Measurements from ENCODE around the gene MYO5B. TPM values are rescaled to one million over a fixed set of nuclear protein-coding genes. Genes with fewer than 3 reads are reported as not detected.

Gene MYO5B
- polyA plus RNA-seq, 1 of the 3 experiments (the other 2 are of a cell fraction), result 1.3 TPM

DNA sequence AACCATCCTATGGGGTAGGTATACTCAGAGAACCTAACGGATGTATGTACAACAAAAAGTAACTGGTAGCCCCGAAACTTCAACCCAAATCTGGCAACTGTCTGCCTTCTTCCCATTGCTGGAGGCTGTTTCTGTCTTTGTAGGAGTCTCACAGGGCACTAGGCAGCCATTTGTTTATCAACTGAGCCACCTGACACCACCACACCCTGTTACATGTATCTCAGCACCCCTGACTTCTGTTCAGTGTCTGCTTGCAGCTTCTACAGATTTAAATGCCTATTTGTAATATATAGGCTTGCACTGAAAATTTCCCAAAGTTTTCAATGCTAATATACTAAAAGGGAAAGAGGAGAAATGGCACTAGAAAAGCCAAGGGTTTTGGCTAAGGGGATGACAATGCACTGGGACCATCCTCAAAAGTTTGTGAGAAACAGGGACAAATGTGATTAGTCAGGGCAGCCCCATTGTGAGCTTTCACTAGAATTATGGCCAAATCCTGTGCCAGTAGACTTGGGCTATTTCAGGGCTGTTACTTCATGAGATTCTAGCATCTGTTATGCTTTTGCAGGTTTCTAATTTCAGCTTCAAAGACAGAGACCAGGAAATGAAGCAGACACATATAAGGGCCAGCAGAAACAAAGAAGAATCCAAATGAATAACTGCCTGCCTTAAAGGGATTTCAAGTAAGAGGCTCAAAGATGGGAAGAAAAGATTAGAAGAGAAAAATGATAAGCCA is 103.3 kb downstream of the MYO5B start:
- DNase-seq, result no peak
- no peaks in the 10 kb centered on the region for H3K9me3 ChIP-seq
- POLR2A ChIA-PET, result no interaction called here
- H3K36me3 ChIP-seq (replicated peaks in 1 of 2; ENCODE audit: control insufficient read depth in 1 of 2, insufficient read depth in 2 of 2, low read length in 1 of 2), result no peaks in the 10 kb centered on the region
- no peaks in the 10 kb centered on the region for H3K4me1 ChIP-seq (ENCODE audit: control insufficient read depth in 1 of 2, insufficient read depth in 2 of 2, low read depth in 1 of 2, low read length in 1 of 2)
- no peak overlapping the region for H3K4me3 ChIP-seq (ENCODE audit: low read depth in 2 of 2, low read length in 1 of 2)
- H3K4me2 ChIP-seq, result no peak overlapping the region
- H3K27me3 ChIP-seq (ENCODE audit: insufficient read depth), result no peaks in the 10 kb centered on the region
- no peak overlapping the region for H3K27ac ChIP-seq (ENCODE audit: low read depth in 2 of 2, low read length in 1 of 2)
- CTCF ChIA-PET, result no interaction called here
- TF ChIP-seq JUND (IDR thresholded peaks at IDR 0.05), result no peak
- TF ChIP-seq, protein P1, sequence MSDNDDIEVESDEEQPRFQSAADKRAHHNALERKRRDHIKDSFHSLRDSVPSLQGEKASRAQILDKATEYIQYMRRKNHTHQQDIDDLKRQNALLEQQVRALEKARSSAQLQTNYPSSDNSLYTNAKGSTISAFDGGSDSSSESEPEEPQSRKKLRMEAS (IDR thresholded peaks at IDR 0.05; ENCODE audit: low read depth), result no peak
- 33% methylated on average over 2 of the region's 2 CpGs for WGBS (ENCODE audit: low lambda C conversion rate)
- no peaks in the 10 kb centered on the region for H4K20me1 ChIP-seq (ENCODE audit: insufficient read depth)
- no peaks in the 10 kb centered on the region for H3K9me2 ChIP-seq
- no peak overlapping the region for H2AFZ ChIP-seq (ENCODE audit: low read depth)
- H3F3A ChIP-seq (replicated peaks; ENCODE audit: insufficient read depth), result no peaks in the 10 kb centered on the region
- no peak overlapping the region for H3K9ac ChIP-seq
- no peaks in the 10 kb centered on the region for H3K79me2 ChIP-seq (ENCODE audit: insufficient read depth)

DNA sequence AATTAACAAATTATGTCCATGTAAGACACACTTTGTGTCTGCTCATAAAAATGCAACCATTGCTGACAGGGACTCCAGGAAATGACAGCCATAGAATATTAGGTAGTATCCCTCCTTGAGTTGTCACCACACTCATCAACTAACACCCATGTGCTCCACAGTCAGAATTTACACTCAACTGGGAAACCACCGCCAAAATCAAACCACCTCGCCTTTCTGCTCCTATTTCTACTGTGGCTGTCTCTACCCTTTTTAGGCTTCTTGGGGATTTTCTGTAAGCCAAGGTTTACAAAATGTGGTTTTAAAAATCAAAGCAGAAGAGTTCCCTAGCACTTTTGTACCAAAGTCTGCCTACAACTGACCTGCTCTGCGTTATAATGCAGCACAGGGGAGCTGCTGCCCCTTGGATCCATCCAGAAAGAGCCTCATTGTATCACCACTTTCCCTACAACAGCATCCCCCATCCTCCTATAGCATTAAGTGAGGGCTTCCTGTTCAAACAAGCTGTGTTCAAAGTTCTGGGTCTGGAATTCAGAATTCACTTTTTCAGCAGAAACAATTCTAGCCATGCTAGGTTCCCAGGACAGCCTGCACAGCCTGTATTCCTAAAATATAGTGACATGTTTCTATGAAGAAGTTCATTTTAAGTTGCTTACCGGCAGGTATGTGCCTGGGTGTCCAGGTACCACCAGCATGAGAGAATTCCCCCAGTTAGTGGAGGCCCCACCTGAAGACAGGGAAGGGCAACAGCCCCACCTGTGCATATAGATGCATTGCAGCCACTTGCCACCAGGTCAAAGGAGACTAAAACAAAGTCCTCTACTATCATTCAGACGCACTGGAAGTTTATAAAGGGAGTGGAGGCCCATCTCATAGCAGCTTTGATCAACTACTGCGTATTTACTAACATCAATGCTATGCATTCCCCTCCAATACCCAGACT is 104.3 kb downstream of the MYO5B start:
- H3F3A ChIP-seq (replicated peaks; ENCODE audit: insufficient read depth), result no peaks in the 10 kb centered on the region
- H2AFZ ChIP-seq (ENCODE audit: low read depth), result no peak overlapping the region
- H3K4me2 ChIP-seq, result no peak overlapping the region
- POLR2A ChIA-PET, result no interaction called here
- no peak overlapping the region for H3K27ac ChIP-seq (ENCODE audit: low read depth in 2 of 2, low read length in 1 of 2)
- H3K9me3 ChIP-seq, result no peaks in the 10 kb centered on the region
- no peak for TF ChIP-seq EP300 (IDR thresholded peaks at IDR 0.05; ENCODE audit: borderline replicate concordance in 1 of 2, low read depth in 1 of 2, low read length in 1 of 2)
- TF ChIP-seq, protein P2, sequence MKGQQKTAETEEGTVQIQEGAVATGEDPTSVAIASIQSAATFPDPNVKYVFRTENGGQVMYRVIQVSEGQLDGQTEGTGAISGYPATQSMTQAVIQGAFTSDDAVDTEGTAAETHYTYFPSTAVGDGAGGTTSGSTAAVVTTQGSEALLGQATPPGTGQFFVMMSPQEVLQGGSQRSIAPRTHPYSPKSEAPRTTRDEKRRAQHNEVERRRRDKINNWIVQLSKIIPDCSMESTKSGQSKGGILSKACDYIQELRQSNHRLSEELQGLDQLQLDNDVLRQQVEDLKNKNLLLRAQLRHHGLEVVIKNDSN (IDR thresholded peaks at IDR 0.05; ENCODE audit: borderline replicate concordance, low read depth), result no peak
- TF ChIP-seq RCOR1 (IDR thresholded peaks at IDR 0.05; ENCODE audit: low read length), result no peak
- DNase-seq, result no peak
- no peak overlapping the region for H3K4me3 ChIP-seq (ENCODE audit: low read depth in 2 of 2, low read length in 1 of 2)
- no peaks in the 10 kb centered on the region for H3K79me2 ChIP-seq (ENCODE audit: insufficient read depth)
- CTCF ChIA-PET, result no interaction called here
- H3K27me3 ChIP-seq (ENCODE audit: insufficient read depth), result no peaks in the 10 kb centered on the region
- no peaks in the 10 kb centered on the region for H3K4me1 ChIP-seq (ENCODE audit: control insufficient read depth in 1 of 2, insufficient read depth in 2 of 2, low read depth in 1 of 2, low read length in 1 of 2)
- 25% methylated on average over 6 of the region's 6 CpGs for WGBS (ENCODE audit: low lambda C conversion rate)
- no peaks in the 10 kb centered on the region for H4K20me1 ChIP-seq (ENCODE audit: insufficient read depth)
- no peak overlapping the region for H3K9ac ChIP-seq
- no peaks in the 10 kb centered on the region for H3K9me2 ChIP-seq
- H3K36me3 ChIP-seq (replicated peaks in 1 of 2; ENCODE audit: control insufficient read depth in 1 of 2, insufficient read depth in 2 of 2, low read length in 1 of 2), result no peaks in the 10 kb centered on the region

DNA sequence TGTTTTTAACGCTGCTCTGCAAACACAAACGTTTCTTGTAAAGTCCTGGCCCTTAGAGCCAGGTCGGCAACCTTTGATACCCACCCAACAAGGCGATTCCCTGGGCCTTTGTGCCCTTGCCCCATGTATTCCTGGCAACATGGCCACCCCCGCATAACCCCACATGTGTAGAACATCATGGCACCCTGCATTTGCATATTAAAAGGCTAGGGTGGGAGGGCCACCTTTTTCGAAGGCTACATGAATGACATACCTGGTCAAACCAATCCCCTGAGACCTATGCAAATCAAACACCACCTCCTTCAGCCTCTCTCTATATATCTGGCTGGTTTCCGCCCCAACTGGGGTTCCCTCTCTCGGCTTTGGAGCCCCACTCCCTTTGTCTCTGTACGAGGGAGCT is 105.2 kb downstream of the MYO5B start:
- Histone ChIP-seq H3K79me2 (ENCODE audit: insufficient read depth) (no peaks in the 10 kb centered on the region), H3K4me2 (no peak overlapping the region), H3K9me3 (no peaks in the 10 kb centered on the region), H2AFZ (ENCODE audit: low read depth) (no peak overlapping the region), H3K9ac (no peak overlapping the region), H3F3A (replicated peaks; ENCODE audit: insufficient read depth) (no peaks in the 10 kb centered on the region), H3K27me3 (ENCODE audit: insufficient read depth) (no peaks in the 10 kb centered on the region), H3K4me3 (ENCODE audit: low read depth in 2 of 2, low read length in 1 of 2) (no peak overlapping the region), H4K20me1 (ENCODE audit: insufficient read depth) (no peaks in the 10 kb centered on the region), H3K4me1 (ENCODE audit: control insufficient read depth in 1 of 2, insufficient read depth in 2 of 2, low read depth in 1 of 2, low read length in 1 of 2) (no peaks in the 10 kb centered on the region), H3K9me2 (no peaks in the 10 kb centered on the region), H3K27ac (ENCODE audit: low read depth in 2 of 2, low read length in 1 of 2) (no peak overlapping the region), H3K36me3 (replicated peaks in 1 of 2; ENCODE audit: control insufficient read depth in 1 of 2, insufficient read depth in 2 of 2, low read length in 1 of 2) (no peaks in the 10 kb centered on the region)
- no peak for DNase-seq
- ChIA-PET POLR2A (no interaction called here), CTCF (no interaction called here)
- 47% methylated on average over 8 of the region's 9 CpGs for WGBS (ENCODE audit: low lambda C conversion rate)
- TF ChIP-seq, protein P3, sequence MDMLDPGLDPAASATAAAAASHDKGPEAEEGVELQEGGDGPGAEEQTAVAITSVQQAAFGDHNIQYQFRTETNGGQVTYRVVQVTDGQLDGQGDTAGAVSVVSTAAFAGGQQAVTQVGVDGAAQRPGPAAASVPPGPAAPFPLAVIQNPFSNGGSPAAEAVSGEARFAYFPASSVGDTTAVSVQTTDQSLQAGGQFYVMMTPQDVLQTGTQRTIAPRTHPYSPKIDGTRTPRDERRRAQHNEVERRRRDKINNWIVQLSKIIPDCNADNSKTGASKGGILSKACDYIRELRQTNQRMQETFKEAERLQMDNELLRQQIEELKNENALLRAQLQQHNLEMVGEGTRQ (IDR thresholded peaks at IDR 0.05; ENCODE audit: borderline replicate concordance, low read depth, low read length), result no peak
- TF ChIP-seq YY1 (IDR thresholded peaks at IDR 0.05; ENCODE audit: low read depth) (no peak), CHD2 (IDR thresholded peaks at IDR 0.05; ENCODE audit: low read length, partially characterized antibody) (no peak), NRF1 (IDR thresholded peaks at IDR 0.05; ENCODE audit: low read depth, low read length) (no peak), POLR2AphosphoS5 (IDR thresholded peaks at IDR 0.05; ENCODE audit: low read depth, low read length) (no peak), EP300 (IDR thresholded peaks at IDR 0.05; ENCODE audit: borderline replicate concordance in 1 of 2, low read depth in 1 of 2, low read length in 1 of 2) (no peak), JUND (IDR thresholded peaks at IDR 0.05) (no peak), FOXM1 (IDR thresholded peaks at IDR 0.05; ENCODE audit: low read depth) (no peak), TEAD4 (IDR thresholded peaks at IDR 0.05; ENCODE audit: borderline replicate concordance, insufficient read depth) (no peak)
- TF ChIP-seq, protein P4, sequence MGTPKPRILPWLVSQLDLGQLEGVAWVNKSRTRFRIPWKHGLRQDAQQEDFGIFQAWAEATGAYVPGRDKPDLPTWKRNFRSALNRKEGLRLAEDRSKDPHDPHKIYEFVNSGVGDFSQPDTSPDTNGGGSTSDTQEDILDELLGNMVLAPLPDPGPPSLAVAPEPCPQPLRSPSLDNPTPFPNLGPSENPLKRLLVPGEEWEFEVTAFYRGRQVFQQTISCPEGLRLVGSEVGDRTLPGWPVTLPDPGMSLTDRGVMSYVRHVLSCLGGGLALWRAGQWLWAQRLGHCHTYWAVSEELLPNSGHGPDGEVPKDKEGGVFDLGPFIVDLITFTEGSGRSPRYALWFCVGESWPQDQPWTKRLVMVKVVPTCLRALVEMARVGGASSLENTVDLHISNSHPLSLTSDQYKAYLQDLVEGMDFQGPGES (IDR thresholded peaks at IDR 0.05; ENCODE audit: low read depth, low read length), result no peak
- TF ChIP-seq, protein P5, sequence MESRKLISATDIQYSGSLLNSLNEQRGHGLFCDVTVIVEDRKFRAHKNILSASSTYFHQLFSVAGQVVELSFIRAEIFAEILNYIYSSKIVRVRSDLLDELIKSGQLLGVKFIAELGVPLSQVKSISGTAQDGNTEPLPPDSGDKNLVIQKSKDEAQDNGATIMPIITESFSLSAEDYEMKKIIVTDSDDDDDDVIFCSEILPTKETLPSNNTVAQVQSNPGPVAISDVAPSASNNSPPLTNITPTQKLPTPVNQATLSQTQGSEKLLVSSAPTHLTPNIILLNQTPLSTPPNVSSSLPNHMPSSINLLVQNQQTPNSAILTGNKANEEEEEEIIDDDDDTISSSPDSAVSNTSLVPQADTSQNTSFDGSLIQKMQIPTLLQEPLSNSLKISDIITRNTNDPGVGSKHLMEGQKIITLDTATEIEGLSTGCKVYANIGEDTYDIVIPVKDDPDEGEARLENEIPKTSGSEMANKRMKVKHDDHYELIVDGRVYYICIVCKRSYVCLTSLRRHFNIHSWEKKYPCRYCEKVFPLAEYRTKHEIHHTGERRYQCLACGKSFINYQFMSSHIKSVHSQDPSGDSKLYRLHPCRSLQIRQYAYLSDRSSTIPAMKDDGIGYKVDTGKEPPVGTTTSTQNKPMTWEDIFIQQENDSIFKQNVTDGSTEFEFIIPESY (IDR thresholded peaks at IDR 0.05; ENCODE audit: borderline replicate concordance, low read depth), result no peak

Data from SK-N-SH (cell line).